NK-92 (cell line): Measurements from ENCODE around the gene MINAR2.

Experiments
- DNase-seq: peaks from one replicate; lab custom pipeline; 2025; ENCODE audit not compliant: unreplicated experiment; lab: John Stamatoyannopoulos, UW

Gene MINAR2, protein sequence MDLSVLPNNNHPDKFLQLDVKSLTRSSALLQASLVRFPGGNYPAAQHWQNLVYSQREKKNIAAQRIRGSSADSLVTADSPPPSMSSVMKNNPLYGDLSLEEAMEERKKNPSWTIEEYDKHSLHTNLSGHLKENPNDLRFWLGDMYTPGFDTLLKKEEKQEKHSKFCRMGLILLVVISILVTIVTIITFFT

DNA sequence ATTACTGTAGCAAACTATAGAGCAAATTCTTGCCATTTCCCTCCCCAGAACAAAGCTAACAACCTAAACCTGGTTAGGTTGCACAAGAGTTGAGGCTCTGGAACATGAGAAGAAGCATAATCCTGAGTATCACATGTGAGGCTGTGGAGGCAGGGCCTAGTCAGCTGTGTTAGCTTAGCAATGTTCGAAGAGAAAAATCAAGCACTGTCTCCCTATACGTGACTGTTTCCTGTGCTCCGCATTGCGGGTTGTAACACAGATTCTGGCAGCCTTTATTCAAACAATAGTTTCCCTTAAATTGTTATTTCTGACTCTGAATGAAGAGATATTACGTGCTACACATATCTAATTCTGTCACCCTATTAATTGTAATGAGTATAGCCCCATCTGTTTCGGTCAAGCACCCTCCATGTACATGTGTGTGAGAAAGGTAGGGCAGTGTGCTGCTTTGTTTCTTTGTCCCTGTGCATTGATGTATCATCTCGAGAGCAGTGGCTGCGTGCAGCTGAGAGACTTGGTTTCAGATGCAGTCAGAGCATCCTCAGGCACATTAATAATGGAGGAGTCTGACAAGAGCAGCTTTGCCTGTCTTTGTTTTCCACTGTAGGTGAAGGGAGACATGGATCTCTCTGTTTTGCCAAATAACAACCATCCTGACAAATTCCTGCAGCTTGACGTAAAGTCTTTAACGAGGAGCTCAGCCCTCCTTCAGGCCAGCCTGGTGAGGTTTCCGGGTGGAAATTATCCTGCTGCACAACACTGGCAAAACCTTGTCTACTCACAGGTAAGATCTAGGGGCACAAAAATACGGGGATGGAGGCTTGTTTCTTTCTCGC, at the start of gene MINAR2:
Gene MINAR2, plus strand, starts transcription at position 523 of the 836 bp plus-strand sequence. Its CDS starts 97 bp downstream, at position 620.
- no peak for DNase-seq

DNA sequence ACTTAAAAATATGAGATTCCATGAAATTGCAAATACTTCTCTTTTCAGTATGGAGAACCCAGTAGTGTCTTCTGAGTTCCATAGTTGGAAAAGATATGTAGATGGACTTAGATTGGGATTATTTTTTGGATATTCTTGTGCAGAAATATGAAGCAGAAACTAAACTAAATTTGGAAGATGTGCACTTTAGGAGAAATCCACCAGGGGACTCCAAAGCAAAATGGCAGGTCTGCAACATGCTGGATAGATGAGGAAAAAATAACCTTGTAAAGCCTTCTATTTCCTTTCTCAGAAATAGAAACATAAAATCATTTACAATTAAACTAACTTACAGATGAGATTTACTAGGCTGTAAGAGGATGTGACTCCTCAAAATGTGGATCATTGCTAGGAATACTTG, 49.2 kb upstream of the MINAR2 start:
- DNase-seq = no peak

DNA sequence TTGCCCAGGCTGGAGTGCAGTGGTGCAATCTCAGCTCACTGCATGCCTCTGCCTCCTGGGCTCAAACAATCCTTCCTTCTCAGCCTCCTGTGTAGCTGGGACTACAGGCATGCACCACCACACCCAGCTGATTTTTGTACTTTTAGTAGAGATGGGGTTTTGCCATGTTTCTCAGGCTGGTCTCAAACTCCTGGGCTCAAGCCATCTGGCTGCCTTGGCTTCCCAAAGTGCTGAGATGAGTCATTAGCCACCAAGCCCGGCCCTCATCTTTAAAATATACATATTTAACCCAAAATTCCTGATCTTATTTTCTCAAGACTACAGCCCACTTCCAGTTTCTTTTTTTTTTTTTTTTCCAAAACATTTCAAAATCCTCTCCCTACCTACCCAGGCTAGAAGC, 31.7 kb upstream of the MINAR2 start:
- no peak for DNase-seq

DNA sequence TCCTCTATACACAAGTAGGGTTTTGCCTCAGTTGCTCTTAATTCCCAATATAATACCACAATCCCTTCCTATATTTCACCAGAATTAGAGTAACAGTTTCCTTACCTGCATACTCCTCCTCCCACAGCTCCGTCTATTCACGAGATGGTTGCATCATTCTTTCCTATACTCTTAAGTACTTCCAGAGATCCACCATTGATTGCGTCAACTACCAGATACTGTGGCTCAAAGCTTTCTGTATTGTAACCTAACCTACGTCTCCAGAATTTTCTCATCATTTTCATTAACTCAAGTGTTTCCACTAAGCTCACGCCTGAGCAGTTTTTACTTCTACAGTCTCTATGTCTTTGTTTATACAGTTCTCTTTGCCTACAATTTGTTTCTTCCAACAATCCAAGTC, 31.2 kb upstream of the MINAR2 start:
- no peak for DNase-seq

DNA sequence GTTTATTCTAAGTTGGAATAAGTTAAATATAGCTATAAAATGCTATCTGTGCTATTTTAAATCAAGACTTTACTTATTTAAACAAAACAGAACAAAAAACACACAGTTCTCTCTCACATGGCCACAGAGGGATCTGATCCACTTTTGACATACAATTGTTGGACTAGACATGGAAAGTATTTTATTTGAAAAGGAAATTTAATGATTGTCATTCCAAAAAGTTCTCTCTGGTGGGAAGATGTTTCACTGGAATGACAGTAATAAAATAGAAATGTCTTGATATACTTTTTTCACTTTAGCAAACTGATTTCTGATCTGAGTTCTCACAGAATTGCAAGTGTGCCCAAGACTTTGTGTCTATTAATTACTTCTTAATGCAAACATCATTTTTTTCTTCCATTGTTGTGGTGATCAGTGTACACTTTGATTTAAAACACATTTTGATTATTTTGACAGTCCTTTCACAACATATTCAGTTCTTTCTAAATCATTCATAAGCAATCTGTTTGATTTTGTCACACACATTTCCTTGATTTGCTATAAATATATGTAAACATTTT, 30.1 kb upstream of the MINAR2 start:
- no peak for DNase-seq

DNA sequence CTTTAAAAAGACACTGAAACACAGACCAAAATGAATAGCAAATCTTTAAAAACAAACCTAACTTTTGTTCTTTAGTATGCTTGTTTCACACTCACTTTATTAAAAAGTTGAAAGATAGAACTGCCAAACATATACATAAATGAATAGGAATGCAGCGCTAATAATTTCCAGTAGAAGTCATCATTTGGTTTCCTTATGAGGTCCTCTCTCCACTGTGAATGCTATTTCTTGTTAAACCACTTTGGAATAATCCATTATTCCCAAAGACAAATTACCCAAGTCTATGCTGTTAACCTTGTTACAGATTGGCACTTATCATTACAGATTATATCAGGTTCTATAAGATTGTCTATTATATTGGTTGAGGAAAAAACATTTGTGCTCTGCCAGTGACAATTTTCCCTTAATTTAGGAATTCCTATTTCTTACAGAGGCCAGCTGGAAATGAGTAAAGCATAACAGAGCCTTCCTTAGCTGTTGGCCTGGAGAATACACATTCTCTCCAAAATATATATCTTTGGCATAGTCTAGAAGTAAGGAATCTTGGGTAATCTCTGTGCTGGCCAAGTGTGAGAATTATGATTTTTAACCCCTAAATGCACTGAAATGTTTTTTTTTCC, 29.3 kb upstream of the MINAR2 start:
- no peak for DNase-seq

DNA sequence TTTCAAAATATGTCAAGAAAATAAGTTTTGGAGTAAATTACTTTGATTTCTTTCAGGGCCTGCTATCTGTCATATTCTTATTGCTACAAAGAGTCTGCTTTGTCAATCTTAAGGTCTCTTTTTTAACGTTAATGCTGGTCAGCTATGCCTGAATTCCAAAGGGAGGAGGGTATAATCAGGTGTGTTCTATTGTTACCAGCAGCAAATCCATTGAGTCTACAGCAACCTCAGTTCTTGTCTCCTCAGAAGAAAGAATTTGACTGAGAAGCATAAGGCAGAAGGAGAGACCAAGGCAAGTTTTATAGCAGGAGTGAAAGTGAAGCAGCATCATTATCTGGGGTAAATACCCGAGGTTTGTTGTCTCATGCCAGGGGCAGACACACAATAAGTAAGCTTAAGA, 23.7 kb upstream of the MINAR2 start:
- no peak for DNase-seq

DNA sequence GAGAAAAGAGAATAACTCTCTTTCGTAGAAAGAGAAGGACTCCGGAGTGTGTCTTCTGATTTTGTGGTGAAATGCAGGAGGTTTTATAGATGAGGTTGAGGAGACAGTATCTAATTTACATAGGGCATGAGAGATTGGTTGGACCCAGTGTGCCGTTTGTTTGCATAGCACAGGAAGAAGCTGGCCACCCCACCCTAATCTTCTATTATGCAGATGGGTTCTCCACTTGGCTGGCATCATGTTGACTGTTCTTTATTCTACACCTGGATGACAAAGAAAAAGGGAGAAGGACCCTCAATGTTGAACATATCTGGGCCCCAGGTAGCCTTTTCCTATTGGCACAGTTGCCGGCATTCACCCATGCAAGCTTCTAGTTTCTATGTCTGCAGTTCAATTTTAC, 23.2 kb upstream of the MINAR2 start:
- no peak for DNase-seq

DNA sequence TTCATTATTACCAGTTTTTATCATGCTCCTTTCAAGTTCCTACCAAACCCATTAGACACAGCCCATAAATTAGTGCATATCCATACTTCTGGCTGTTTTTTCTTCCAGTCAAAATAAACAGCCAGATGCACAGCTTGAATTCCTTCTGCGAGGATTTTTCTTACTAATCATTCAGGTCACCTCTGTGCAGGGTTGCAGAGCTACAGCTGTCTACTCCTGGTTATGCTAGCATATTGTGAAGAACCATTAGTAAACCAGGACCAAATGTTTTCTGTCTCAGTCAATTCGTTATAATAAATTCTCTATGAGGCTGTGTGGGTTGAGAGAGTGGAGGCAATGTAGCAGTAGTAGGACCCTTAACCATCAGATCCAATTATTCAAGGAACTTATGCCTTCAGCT, 8.1 kb upstream of the MINAR2 start:
- DNase-seq = no peak

DNA sequence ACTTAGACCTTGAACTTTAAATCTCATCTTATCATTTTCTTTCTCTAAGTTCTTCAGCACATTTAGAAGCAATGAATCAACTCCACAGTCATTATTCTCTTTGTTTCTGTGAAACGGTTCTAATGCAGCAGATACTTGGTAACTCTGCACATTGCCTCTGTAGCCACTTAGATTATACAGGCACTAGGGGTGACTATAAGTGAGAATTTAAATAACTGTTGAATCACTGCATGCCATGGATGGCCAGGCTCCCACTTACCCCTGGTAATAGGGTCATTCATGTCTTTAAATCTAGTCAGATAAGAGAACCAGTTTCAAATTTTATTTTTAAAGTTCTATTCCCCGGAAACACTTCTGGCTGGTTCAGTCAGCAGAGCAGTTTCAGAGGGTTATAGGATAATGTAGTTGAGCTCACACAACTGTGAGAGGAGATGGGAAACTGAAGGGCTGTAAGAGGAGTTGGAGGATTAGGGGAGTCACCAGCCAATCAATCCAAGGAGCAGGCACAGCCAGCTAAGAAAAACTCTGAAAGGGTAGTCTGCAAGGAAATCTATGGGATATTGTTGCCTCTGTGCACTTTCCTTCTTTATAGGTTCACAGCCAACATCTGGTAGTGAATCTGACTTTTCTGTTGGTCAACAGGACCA, 4.2 kb upstream of the MINAR2 start:
- DNase-seq = no peak

DNA sequence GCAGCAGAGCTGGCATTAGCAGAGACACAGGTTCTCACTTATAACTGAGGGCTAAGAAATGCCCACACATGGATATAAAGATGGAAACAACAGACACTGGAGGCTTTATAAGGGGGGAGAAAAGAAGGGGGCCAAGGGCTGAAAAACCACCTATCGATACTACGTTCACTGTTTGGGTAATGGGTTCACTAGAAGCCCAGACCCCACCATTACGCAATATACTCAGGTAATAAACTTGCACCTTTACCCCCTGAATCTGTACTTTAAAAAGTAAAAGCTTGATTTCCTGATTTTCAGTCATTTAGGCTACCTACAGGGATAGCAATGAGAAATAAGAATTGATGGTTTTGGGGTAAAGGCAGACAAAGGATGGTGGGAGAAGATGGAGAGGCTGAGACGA, 1.9 kb upstream of the MINAR2 start:
- no peak for DNase-seq

DNA sequence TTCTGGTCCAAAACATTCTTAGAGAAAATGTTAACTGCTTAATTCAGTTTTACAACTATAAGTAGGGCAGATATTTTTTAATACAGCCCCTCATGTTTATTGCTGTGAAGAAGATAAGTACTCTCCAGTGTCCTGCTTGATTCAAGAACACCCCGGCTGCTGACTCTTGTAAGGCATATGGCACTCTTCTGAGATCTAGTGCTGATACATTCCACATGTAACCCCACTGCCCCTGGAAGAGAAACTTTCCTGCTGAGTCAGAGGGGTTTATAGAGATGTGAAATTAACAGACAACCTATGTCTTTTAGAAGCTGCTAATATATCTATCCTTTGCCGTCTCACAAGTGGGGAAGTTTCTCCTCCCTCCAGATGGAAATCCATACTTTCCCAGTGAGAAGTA, 1.0 kb upstream of the MINAR2 start:
- DNase-seq = no peak

DNA sequence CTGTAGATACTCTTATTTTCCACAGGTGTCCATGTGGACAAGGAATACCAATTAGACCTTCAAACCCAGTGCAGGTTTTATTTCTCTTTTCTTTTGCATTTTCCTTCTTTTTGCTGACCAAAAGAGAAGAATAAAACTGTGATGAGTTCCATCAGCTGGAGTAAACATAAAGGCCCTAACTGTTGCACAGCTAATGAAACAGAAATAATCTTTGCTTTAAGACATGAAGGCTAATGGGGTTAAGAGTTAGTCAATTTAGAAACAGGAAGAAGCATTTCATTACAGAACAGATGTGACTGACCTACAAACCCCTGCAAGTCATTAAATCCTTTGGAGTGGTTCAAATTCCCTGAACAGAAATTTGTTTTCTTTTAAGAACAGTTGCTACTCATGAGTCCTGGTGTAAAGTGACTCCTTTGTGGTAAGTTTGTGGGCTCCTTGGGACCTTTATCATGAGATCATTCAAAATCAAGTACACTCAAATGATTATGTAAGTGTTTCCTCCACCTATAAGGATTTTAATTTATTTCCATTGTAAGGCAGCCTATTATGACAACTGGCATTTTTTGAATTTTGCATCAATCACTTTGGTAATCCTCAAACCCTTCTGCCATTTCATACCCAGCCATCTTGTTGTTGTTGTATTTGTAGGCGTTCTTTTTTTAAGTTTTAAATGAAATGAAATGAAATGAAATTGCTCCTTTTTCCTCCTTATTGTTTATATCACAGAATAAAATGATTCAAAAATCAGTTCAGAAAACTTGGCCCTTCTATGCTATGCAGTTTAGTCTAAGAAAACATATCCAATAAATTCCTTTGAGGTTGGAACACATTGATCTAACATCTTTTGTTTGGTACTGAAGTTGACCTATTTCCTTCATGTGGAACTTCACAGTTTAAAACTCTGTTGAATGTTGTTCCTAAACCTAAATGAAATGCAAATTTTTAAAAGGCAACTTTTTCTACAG, 1.3 kb downstream of the MINAR2 start:
- DNase-seq = no peak

DNA sequence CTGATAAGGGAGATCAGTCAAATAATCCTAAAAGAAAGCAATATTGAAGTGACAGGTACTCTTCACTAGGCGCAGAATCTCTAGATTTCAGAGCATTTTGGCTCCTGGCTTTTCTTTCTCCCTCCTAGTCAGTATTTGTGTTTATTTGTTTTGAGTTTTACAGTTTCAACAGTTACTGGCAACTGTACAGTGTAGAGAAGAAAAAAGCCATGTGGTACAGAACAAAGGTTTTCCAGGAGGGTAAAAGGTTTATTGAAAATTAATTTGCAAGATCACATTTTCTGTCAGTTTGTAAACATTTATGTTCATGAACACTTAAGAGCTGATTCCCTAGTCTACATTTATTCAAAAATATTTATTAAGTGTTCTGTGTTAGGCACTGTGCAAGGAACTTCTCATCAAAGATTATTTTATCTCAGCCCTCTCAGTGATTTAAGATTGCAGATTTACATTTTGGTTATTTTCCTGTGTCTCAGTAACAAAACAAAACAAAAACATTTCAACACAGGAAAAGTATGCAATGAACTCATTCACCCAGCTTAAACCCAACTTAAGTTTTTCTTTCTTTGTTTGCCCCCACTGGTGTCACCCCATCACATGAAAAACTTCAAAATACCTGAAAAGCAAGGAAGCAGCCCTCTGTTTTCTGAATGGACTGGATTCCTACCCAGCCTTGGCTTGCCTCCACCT, 12.9 kb downstream of the MINAR2 start:
- no peak for DNase-seq

DNA sequence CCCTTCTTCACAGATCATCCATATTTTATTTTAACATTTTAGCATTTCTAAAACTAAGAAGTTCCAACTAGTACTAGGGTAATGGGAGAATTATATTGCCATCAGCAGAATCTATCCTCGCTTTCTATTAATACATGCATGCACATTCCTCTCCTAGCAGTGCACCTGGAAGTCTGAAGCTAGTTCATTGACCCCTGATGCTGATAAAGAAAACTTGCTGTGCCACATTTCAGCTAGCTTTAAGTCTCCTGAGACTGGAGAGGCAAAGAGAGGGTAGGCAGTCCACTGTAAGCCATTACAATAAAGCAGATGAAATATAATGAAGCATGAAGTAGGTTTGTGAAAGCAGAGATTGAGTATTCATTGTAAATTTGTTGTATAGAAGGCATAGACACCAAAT, 15.8 kb downstream of the MINAR2 start:
- no peak for DNase-seq

DNA sequence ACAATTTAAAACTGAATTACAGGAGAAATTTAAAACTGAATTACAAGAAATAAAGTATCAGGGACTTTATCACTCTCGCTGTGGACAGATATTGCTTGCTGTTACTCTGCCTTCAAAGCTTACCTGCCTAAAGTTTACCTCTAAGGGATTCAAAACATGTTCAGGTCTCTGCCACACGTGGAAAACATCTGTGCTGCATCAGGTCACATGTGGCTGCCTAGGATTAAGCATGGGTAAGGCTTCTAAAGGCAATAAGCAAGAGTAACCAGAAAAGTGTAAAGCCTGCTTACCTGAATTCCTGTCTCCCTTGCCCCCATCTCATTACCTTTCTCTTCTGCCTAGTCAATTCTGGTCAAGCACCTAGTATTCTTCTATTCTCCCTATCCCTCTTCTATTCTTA, 18.9 kb downstream of the MINAR2 start:
- no peak for DNase-seq

DNA sequence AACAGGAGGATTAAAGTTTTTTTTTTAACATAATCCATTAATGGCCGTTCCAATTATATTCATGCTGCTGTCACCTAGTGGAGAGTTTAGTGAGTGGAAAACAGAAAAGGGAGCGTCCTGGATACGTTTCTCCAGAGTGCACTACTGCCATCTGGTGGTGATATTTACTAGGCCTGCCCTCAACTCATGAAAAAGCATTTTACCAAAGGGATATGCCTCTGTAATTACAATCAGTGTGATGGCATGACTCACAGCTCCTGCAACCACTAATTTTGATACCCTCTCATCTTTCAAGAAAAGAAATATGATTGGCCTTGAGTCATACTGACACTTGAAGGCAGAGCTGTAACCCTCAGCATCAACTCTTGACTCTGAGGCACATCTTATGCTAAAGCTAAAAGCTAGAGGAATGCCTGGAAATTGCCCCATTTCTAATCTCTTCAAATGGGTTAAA, 20.1 kb downstream of the MINAR2 start:
- DNase-seq = no peak

DNA sequence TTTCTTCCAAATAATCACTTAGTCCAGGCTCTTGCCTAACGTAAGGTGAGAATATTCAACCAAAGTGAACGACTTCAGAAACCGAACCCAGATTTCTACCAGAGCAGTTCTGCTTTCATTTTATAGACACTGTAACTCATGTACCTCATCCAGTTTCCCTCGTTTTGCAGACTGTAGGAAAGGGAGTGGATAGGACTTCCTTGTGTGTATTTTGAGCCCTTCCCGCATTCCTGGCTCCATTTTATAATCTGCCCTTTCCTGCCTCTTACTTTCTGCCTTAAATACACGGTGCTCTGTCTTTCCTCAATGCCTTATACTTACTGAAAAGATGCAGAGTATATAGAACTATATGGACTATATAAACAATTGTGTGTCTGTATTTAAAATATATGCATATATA, 20.8 kb downstream of the MINAR2 start:
- DNase-seq = no peak

DNA sequence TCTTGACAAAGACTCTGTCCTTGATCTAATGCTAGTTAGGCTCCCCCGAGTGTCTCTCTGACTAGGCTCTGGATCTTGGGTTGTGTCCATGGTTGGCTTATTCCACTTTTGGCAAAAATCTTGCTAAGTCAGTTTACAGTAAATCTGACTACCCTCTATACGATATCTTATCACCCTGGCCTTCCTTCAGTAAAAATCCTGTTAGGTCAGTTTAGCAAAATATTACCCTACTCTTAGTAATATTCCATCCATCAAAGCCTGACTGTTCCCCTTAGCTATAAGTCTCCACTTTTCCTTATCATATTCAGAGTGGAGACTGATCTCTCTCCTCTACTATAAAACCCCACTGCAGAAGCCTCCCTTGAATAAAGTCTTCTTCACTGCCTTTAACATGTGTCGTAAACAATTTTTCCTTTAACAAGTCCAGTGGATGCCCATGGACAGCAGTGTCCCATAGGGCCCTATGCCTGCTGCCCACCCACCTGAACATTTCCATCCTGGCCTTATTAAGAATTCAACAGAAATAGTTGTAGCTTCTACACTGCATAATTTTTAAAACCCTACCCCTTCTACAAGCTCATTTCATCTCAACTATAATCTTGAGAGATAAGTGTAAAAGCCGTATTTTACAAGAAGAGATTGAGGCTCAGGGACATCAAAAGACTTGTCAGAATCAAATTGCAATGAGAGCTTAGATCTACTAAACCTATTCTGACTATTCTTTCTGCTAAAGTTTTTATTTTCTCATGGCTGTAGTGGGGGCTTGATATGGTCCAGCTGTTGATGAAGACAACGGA, 22.3 kb downstream of the MINAR2 start:
- DNase-seq = no peak
